Fibroblast of lung (primary cell): ENCODE data around the gene BCAN.

ENCODE experiments used
- EZH2 ChIP-seq: IDR thresholded peaks from 2 replicates; pipeline ENCODE4 v1.5.1; 2012; ENCODE audit warnings: low read length, control low read depth, mild to moderate bottlenecking; ENCODE audit errors: missing control alignments
- TF ChIP-seq, protein P1 (sequence below), 2 donors: IDR thresholded peaks in 1 of 2; conservative IDR thresholded peaks in 1 of 2; 1 replicate in 1 of 2; 2 replicates in 1 of 2; pipeline ENCODE4 v1.5.1; 2011 to 2012; ENCODE audit warnings: low read length in 2 of 2, control low read depth in 1 of 2, inconsistent platforms in 1 of 2, low read depth in 1 of 2, mild to moderate bottlenecking in 1 of 2

DNA sequence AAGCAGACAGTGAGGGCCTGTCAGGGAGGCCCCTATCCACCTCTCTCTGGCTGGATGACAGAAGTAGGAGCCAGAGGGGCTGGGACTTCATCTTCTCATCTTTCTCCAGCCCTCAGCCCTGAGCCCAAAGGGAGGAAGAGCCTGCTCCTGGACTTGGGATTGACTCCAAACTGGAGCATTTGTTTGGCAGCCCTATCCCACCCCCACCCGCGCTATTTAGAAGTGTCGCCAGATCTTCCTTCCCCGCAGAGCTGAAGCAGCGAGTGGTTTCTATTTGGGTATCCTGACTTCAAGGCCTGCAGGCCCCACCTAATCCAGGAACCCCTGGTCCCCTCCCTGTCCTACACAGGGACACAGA is 25.7 kb downstream of the BCAN start:
- TF ChIP-seq EZH2, result no peak
- TF ChIP-seq, protein P1, sequence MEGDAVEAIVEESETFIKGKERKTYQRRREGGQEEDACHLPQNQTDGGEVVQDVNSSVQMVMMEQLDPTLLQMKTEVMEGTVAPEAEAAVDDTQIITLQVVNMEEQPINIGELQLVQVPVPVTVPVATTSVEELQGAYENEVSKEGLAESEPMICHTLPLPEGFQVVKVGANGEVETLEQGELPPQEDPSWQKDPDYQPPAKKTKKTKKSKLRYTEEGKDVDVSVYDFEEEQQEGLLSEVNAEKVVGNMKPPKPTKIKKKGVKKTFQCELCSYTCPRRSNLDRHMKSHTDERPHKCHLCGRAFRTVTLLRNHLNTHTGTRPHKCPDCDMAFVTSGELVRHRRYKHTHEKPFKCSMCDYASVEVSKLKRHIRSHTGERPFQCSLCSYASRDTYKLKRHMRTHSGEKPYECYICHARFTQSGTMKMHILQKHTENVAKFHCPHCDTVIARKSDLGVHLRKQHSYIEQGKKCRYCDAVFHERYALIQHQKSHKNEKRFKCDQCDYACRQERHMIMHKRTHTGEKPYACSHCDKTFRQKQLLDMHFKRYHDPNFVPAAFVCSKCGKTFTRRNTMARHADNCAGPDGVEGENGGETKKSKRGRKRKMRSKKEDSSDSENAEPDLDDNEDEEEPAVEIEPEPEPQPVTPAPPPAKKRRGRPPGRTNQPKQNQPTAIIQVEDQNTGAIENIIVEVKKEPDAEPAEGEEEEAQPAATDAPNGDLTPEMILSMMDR (conservative IDR thresholded peaks at IDR 0.05 in 1 of 2, IDR thresholded peaks at IDR 0.05 in 1 of 2; ENCODE audit: low read depth in 1 of 2, low read length in 2 of 2), result no peak
